CD4-positive, alpha-beta T cell treated with Interleukin-6 at 100 ng/mL for 8 hours (primary cell): ENCODE data around the gene ZNF860.
"Not testable (repeated sequence)": the region's sequence is repeated elsewhere in the genome, so short reads cannot be mapped to it uniquely, and the experiment has no call there.

ENCODE experiments used
- DNase-seq: peaks from one replicate; pipeline ENCODE4 v3.0.0-alpha.2; 2020; ENCODE audit warnings: mixed read lengths, low spot score

Gene ZNF860

GRCh38 chr3:31962801-31963205, 18.7 kb upstream of the ZNF860 start:
- DNase-seq: no peak

GRCh38 chr3:31966978-31967591, 14.5 kb upstream of the ZNF860 start:
- DNase-seq: no peak

GRCh38 chr3:31967592-31967991, 14.0 kb upstream of the ZNF860 start:
- no peak for DNase-seq

GRCh38 chr3:31968369-31968926, 13.1 kb upstream of the ZNF860 start:
- no peak for DNase-seq

- DNase-seq: no peak
Measured at GRCh38 chr3:31968927-31969418, 12.6 kb upstream of the ZNF860 start.

- DNase-seq: no peak
Measured at GRCh38 chr3:31971607-31972006, 9.9 kb upstream of the ZNF860 start.

- DNase-seq: no peak
Measured at GRCh38 chr3:31973081-31973480, 8.5 kb upstream of the ZNF860 start.

- no peak for DNase-seq
Measured at GRCh38 chr3:31973837-31974236, 7.7 kb upstream of the ZNF860 start.

GRCh38 chr3:31974471-31974870, 7.1 kb upstream of the ZNF860 start:
- DNase-seq: no peak

- DNase-seq: no peak
Measured at GRCh38 chr3:31974964-31975363, 6.6 kb upstream of the ZNF860 start.

- DNase-seq: no peak
Measured at GRCh38 chr3:31976302-31976701, 5.2 kb upstream of the ZNF860 start.

- DNase-seq: no peak
Measured at GRCh38 chr3:31977736-31978135, 3.8 kb upstream of the ZNF860 start.

- no peak for DNase-seq
Measured at GRCh38 chr3:31978553-31978952, 3.0 kb upstream of the ZNF860 start.

GRCh38 chr3:31979001-31979697, 2.4 kb upstream of the ZNF860 start:
- no peak for DNase-seq

- no peak for DNase-seq
Measured at GRCh38 chr3:31980530-31981205, 882 bp upstream of the ZNF860 start.

- DNase-seq: no peak
Measured at GRCh38 chr3:31984321-31984720, 2.8 kb downstream of the ZNF860 start.

- DNase-seq: no peak
Measured at GRCh38 chr3:31985831-31986230, 4.3 kb downstream of the ZNF860 start.

- DNase-seq: no peak
Measured at GRCh38 chr3:31988271-31988670, 6.7 kb downstream of the ZNF860 start.

GRCh38 chr3:31992995-31993394, 11.4 kb downstream of the ZNF860 start:
- not testable (repeated sequence) for DNase-seq

GRCh38 chr3:31993843-31994242, 12.3 kb downstream of the ZNF860 start:
- DNase-seq: no peak

- DNase-seq: not testable (repeated sequence)
Measured at GRCh38 chr3:31995026-31995425, 13.5 kb downstream of the ZNF860 start.

- DNase-seq: no peak
Measured at GRCh38 chr3:31996195-31996594, 14.6 kb downstream of the ZNF860 start.

GRCh38 chr3:31997500-31997899, 15.9 kb downstream of the ZNF860 start:
- no peak for DNase-seq
